Measurements from ENCODE around the gene MAP3K4.

DNA sequence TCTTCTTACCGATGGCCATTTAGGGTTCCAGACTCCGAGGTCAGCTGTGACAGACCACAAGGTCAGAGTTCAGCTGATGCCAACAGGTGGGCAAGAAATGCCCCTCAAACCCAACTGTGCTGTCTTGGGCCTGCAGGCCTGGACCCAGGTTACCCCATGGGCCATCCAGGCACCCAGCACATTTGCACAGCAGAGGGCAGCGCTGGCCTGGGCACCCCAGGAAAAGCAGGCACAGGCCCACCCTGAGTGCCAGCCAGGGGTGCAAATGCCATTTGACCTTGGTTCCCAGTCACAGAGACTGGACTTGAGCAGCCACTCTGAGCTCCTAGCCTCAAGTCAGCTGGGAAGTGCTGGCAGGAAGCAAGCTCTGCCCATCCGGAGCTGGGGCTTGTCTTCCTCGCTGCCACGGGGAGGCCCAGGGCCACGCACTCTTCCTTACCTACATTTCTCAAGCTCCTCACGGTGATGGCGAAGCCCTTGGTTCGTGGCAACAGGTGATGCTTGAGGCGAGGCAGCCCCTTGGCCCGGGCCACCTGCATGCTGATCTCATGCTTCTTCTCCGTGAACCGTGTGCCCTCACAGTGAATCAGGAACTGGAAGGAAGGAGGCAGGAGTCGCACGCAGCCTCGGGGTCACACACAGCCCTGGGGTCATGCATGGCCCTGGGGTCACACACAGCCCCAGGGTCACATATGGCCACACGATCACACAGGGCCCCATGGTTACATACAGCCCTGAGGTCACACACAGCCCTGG lies 161.5 kb downstream of the MAP3K4 start:
- TF ChIP-seq CTCF (IDR thresholded peaks at IDR 0.05) (no peak), POLR2A (IDR thresholded peaks at IDR 0.05) (no peak)

Data from breast epithelium (tissue), 3 donors.